Chondrocyte (in vitro differentiated cells): ENCODE results near the gene VPS13A. TPM values are rescaled to one million over a fixed set of nuclear protein-coding genes. Genes with fewer than 3 reads are reported as not detected.

ENCODE experiments used
- DNase-seq: peaks from one replicate; pipeline ENCODE4 v3.0.0; 2021; ENCODE audit warnings: mixed read lengths, low spot score
- H3K27ac Mint-ChIP-seq: one replicate; pipeline ENCODE4 v1.8.0; 2021; ENCODE audit warnings: mild to moderate bottlenecking, moderate library complexity, mixed read lengths; ENCODE audit not compliant: unreplicated experiment
- H3K27me3 Mint-ChIP-seq: 2 replicates; pipeline ENCODE4 v1.8.0; 2021; ENCODE audit warnings: low read depth, mixed read lengths
- H3K36me3 Mint-ChIP-seq: 2 replicates; pipeline ENCODE4 v1.8.0; 2021; ENCODE audit warnings: low read depth, mixed read lengths
- H3K4me1 Mint-ChIP-seq: 2 replicates; pipeline ENCODE4 v1.8.0; 2021; ENCODE audit warnings: low read depth, mild to moderate bottlenecking, mixed read lengths
- H3K4me3 Mint-ChIP-seq: one replicate; pipeline ENCODE4 v1.8.0; 2021; ENCODE audit warnings: mild to moderate bottlenecking, moderate library complexity, mixed read lengths; ENCODE audit not compliant: unreplicated experiment
- H3K9me3 Mint-ChIP-seq: 2 replicates; pipeline ENCODE4 v1.8.0; 2021; ENCODE audit warnings: low read depth, mixed read lengths
- total RNA-seq: library from RNA; stranded (reverse); gene quantifications from 3 replicates; pipeline ENCODE4 v1.2.1, GENCODE V29; 2021
- TF ChIP-seq, protein P1 (sequence below): fragments of 200-600 bp; sonication (generic); IDR thresholded peaks from 2 replicates; pipeline ENCODE4 v1.5.0; 2021; ENCODE audit warnings: antibody characterized with exemption, mild to moderate bottlenecking, moderate library complexity

Gene VPS13A
- total RNA-seq, 1 donor from 2014 or later = 54.1 TPM

DNA sequence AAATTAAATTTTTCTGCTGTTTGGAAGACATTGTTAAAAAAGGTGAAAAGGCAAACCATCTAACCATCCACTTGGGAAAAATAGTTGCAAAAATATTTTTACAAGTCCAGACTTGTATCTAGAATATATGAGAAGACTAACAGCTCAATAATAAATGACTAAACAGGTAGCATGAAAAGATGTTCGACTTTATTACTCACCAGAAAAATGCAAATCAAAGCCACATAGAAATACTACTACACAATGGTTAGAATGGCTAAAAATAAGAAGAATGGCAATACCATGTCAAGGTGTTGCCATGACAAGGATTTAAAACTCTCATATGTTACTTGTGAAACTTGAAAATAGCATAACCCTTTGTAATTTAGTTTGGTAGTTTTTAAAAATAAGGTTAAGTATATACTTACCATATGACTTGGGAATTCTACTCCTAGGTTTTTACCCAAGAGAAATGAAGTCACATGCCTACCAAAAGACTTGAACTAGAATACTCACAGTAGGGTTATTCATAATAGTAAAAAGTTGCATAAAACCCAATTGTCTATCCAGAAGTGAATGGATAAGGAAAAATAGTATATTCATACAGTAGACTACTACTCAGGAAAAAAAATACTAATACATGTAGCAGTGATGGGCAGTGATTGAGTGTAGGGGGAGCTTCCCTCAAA is 93.8 kb downstream of the VPS13A start:
- no peak for DNase-seq
- TF ChIP-seq, protein P1, sequence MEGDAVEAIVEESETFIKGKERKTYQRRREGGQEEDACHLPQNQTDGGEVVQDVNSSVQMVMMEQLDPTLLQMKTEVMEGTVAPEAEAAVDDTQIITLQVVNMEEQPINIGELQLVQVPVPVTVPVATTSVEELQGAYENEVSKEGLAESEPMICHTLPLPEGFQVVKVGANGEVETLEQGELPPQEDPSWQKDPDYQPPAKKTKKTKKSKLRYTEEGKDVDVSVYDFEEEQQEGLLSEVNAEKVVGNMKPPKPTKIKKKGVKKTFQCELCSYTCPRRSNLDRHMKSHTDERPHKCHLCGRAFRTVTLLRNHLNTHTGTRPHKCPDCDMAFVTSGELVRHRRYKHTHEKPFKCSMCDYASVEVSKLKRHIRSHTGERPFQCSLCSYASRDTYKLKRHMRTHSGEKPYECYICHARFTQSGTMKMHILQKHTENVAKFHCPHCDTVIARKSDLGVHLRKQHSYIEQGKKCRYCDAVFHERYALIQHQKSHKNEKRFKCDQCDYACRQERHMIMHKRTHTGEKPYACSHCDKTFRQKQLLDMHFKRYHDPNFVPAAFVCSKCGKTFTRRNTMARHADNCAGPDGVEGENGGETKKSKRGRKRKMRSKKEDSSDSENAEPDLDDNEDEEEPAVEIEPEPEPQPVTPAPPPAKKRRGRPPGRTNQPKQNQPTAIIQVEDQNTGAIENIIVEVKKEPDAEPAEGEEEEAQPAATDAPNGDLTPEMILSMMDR = no peak
- Mint-ChIP-seq H3K36me3 (peaks cover 12% of the 10 kb centered on the region), H3K9me3 (peaks cover under 1% of the 10 kb centered on the region), H3K27ac (no peak overlapping the region), H3K27me3 (no peaks in the 10 kb centered on the region), H3K4me1 (no peaks in the 10 kb centered on the region), H3K4me3 (no peak overlapping the region)

DNA sequence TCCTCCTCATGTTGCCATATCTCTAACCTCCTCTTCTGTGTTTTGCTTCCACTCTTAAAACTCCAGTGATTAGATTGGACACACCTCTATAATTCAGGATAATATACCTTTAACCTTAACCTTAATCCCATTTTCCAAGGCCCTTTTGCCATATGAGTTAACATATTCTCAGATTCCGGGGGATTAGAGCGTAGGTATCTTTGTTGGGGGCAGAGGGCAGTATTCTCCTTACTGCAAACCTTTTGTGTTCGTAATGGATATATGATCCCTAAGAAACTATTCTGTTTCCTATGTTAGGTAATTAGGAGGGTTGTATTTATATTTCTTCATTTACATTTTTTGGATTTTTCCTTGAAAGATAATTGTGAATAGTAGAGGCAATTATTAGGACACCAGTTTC is 99.5 kb downstream of the VPS13A start:
- TF ChIP-seq, protein P1 = no peak
- no peaks in the 10 kb centered on the region for H3K9me3 Mint-ChIP-seq
- H3K27me3 Mint-ChIP-seq = no peaks in the 10 kb centered on the region
- H3K27ac Mint-ChIP-seq = no peak overlapping the region
- no peak for DNase-seq
- H3K4me3 Mint-ChIP-seq = no peak overlapping the region
- H3K4me1 Mint-ChIP-seq = no peaks in the 10 kb centered on the region
- peaks cover 11% of the 10 kb centered on the region for H3K36me3 Mint-ChIP-seq

DNA sequence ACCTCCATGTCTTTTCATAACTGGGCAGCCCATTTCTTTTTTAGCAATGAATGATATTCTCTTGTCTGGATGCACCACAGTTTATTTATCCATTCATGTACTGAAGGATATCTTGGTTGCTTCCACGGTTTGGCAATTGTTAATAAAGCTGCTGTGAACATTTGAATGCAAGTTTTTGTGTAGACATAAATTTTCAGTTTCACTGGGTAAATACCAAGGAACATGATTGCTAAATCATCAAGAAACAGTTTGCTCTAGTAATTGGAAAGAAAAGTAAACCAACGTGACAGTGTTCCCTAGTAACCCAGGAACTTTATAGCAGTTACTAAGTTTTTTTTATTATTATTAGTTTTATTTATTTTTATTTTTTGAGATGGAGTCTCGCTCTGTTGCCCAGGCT is 100.4 kb downstream of the VPS13A start:
- Mint-ChIP-seq H3K36me3 (peaks cover 16% of the 10 kb centered on the region), H3K27me3 (no peaks in the 10 kb centered on the region), H3K4me1 (no peaks in the 10 kb centered on the region), H3K9me3 (no peaks in the 10 kb centered on the region), H3K27ac (no peak overlapping the region), H3K4me3 (no peak overlapping the region)
- TF ChIP-seq, protein P1 = no peak
- DNase-seq = no peak

DNA sequence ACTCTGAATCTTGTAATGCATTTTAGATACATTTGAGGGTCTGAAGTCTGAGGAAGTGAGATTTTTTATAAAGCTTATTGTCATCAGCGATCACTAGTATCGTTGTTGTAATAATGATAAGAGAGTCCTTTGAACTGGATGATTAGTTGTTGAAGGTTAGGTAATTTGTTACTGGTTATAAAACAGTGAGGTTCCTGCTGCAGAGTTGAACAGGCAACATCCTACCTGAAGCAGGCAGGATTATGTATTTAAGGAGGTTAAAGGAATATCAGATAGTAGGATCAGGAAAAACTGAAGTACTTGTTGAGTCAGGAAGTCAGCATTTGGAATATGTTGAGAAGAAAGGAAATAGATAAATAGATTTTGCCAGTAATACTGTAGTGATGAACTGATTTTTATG is 106.7 kb downstream of the VPS13A start:
- TF ChIP-seq, protein P1 = no peak
- no peak overlapping the region for H3K27ac Mint-ChIP-seq
- DNase-seq = no peak
- H3K4me3 Mint-ChIP-seq = no peak overlapping the region
- no peaks in the 10 kb centered on the region for H3K27me3 Mint-ChIP-seq
- peaks cover 16% of the 10 kb centered on the region for H3K9me3 Mint-ChIP-seq
- peaks cover 29% of the 10 kb centered on the region for H3K36me3 Mint-ChIP-seq
- peaks cover 19% of the 10 kb centered on the region for H3K4me1 Mint-ChIP-seq

DNA sequence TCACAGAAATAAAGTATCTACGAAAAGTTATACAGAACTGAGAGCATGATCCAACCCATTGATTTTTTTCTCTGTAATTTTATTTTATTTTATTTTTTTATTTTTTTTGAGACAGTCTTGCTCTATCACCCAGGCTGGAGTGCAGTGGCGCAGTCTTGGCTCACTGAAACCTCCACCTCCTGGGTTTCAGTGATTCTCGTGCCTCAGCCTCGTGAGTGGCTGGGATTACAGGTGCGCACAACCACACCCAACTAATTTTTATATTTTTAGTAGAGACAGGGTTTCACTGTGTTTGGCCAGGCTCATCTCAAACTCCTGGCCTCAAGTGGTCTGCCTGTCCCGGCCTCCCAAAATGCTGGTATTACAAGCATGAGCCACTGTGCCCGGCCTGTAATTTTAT is 107.3 kb downstream of the VPS13A start:
- Mint-ChIP-seq H3K4me3 (no peak overlapping the region), H3K27ac (no peak overlapping the region), H3K4me1 (peaks cover 19% of the 10 kb centered on the region), H3K27me3 (no peaks in the 10 kb centered on the region), H3K9me3 (peaks cover 18% of the 10 kb centered on the region), H3K36me3 (peaks cover 25% of the 10 kb centered on the region)
- DNase-seq = no peak
- TF ChIP-seq, protein P1 = no peak
